ENCODE data around the gene FCN3. TPM values are rescaled to one million over a fixed set of nuclear protein-coding genes. Genes with fewer than 3 reads are reported as not detected.
A peak's percentile ranks its signal among the peaks of the same experiment; 100 is the strongest.

The FCN3 gene
- total and polyA plus RNA-seq, 2 donors from 2014 or later, result 7.9 to 240 TPM

GRCh38 chr1:27405074-27405473, 30.4 kb upstream of the FCN3 start:
- no peaks in the 10 kb centered on the region for H3K9me3 ChIP-seq (ENCODE audit: control insufficient read depth in 2 of 3, insufficient read depth in 1 of 3, low read length in 3 of 3)
- no peak overlapping the region for H3K9ac ChIP-seq (ENCODE audit: low read length in 3 of 3)
- peaks cover 6 to 21% (median 7%) of the 10 kb centered on the region in 3 donors for H3K4me1 ChIP-seq (ENCODE audit: control insufficient read depth in 2 of 3, insufficient read depth in 2 of 3, low read depth in 1 of 3, low read length in 3 of 3)
- peaks cover 3 to 16% (median 14%) of the 10 kb centered on the region in 3 donors for H3K36me3 ChIP-seq (ENCODE audit: control insufficient read depth in 2 of 3, insufficient read depth in 3 of 3, low read length in 3 of 3)
- no peak overlapping the region for H3K4me3 ChIP-seq (ENCODE audit: low read length in 3 of 3)
- FAIRE-seq (no peak), DNase-seq (peak in 2 of 5 donors; percentile 52 to 82)
- no peak for TF ChIP-seq CTCF (IDR thresholded peaks at IDR 0.05; ENCODE audit: borderline replicate concordance, extremely low read depth, insufficient read depth)
- intact Hi-C loops (cut with DNase I), result no loop called here
- H3K27me3 ChIP-seq (ENCODE audit: control insufficient read depth, insufficient read depth, low read length), result no peaks in the 10 kb centered on the region
- peak overlapping the region in 1 of 2 donors; percentile 33 for H3K27ac ChIP-seq (ENCODE audit: low read depth in 2 of 2, low read length in 2 of 2)

- H3K4me1 ChIP-seq (ENCODE audit: control insufficient read depth in 2 of 3, insufficient read depth in 2 of 3, low read depth in 1 of 3, low read length in 3 of 3), result peaks cover 6 to 24% (median 9%) of the 10 kb centered on the region in 3 donors
- no peaks in the 10 kb centered on the region for H3K27me3 ChIP-seq (ENCODE audit: control insufficient read depth, insufficient read depth, low read length)
- H3K9me3 ChIP-seq (ENCODE audit: control insufficient read depth in 2 of 3, insufficient read depth in 1 of 3, low read length in 3 of 3), result no peaks in the 10 kb centered on the region
- intact Hi-C loops (cut with DNase I), result no loop called here
- FAIRE-seq, result no peak
- no peak for TF ChIP-seq CTCF (IDR thresholded peaks at IDR 0.05; ENCODE audit: borderline replicate concordance, extremely low read depth, insufficient read depth)
- no peak overlapping the region for H3K4me3 ChIP-seq (ENCODE audit: low read length in 3 of 3)
- DNase-seq, result no peak
- H3K36me3 ChIP-seq (ENCODE audit: control insufficient read depth in 2 of 3, insufficient read depth in 3 of 3, low read length in 3 of 3), result peaks cover 3 to 14% (median 13%) of the 10 kb centered on the region in 3 donors
- peak overlapping the region; percentile 35 to 69 for H3K27ac ChIP-seq (ENCODE audit: low read depth in 2 of 2, low read length in 2 of 2)
- H3K9ac ChIP-seq (ENCODE audit: low read length in 3 of 3), result no peak overlapping the region
Measured at GRCh38 chr1:27403931-27404330, 29.3 kb upstream of the FCN3 start.

GRCh38 chr1:27403065-27403726, 28.6 kb upstream of the FCN3 start:
- no peaks in the 10 kb centered on the region for H3K9me3 ChIP-seq (ENCODE audit: control insufficient read depth in 2 of 3, insufficient read depth in 1 of 3, low read length in 3 of 3)
- peak; percentile 10 for TF ChIP-seq CTCF (IDR thresholded peaks at IDR 0.05; ENCODE audit: borderline replicate concordance, extremely low read depth, insufficient read depth)
- no peak overlapping the region for H3K9ac ChIP-seq (ENCODE audit: low read length in 3 of 3)
- FAIRE-seq, result no peak
- H3K36me3 ChIP-seq (ENCODE audit: control insufficient read depth in 2 of 3, insufficient read depth in 3 of 3, low read length in 3 of 3), result peaks cover 3 to 10% (median 8%) of the 10 kb centered on the region in 3 donors
- peaks cover 6 to 24% (median 12%) of the 10 kb centered on the region in 3 donors for H3K4me1 ChIP-seq (ENCODE audit: control insufficient read depth in 2 of 3, insufficient read depth in 2 of 3, low read depth in 1 of 3, low read length in 3 of 3)
- H3K27ac ChIP-seq (ENCODE audit: low read depth in 2 of 2, low read length in 2 of 2), result peak overlapping the region; percentile 35 to 69
- intact Hi-C loops (cut with DNase I), result no loop called here
- H3K4me3 ChIP-seq (ENCODE audit: low read length in 3 of 3), result no peak overlapping the region
- H3K27me3 ChIP-seq (ENCODE audit: control insufficient read depth, insufficient read depth, low read length), result no peaks in the 10 kb centered on the region
- DNase-seq, result peak; percentile 72 to 91 (median 84)
